GM10266 (cell line): Measurements from ENCODE around the gene DYRK1B.
"Not testable (repeated sequence)": the region's sequence is repeated elsewhere in the genome, so short reads cannot be mapped to it uniquely, and the experiment has no call there.

Source experiments
- DNase-seq: peaks from one replicate; pipeline ENCODE4 v3.0.0; 2012; ENCODE audit errors: extremely low spot score
- TF ChIP-seq, protein P1 (sequence below): IDR thresholded peaks from 2 replicates; pipeline ENCODE4 v1.5.1; 2012; ENCODE audit warnings: mild to moderate bottlenecking, low read depth; ENCODE audit not compliant: control insufficient read depth, insufficient read depth; ENCODE audit errors: missing control alignments

Gene DYRK1B

DNA sequence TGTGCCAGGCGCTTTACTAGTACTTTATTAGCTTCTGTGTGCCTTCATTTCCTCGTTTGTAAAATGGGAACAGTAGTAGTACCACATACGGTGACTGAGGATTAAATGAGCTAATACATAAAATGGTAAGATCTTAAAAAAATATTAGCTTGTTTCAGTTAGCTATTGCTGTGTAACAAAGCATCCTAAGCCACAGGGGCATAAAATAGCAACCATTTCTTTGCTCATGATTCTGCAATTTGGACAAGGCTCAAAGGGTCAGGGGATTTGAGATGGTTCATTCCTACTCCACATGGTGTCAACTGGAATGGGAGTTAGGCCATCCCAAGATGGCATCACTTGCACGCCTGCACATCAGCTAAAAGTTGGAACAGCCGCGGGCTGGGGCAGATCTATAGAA is 13.3 kb downstream of the DYRK1B start:
- no peak for DNase-seq
- TF ChIP-seq, protein P1, sequence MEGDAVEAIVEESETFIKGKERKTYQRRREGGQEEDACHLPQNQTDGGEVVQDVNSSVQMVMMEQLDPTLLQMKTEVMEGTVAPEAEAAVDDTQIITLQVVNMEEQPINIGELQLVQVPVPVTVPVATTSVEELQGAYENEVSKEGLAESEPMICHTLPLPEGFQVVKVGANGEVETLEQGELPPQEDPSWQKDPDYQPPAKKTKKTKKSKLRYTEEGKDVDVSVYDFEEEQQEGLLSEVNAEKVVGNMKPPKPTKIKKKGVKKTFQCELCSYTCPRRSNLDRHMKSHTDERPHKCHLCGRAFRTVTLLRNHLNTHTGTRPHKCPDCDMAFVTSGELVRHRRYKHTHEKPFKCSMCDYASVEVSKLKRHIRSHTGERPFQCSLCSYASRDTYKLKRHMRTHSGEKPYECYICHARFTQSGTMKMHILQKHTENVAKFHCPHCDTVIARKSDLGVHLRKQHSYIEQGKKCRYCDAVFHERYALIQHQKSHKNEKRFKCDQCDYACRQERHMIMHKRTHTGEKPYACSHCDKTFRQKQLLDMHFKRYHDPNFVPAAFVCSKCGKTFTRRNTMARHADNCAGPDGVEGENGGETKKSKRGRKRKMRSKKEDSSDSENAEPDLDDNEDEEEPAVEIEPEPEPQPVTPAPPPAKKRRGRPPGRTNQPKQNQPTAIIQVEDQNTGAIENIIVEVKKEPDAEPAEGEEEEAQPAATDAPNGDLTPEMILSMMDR: no peak

DNA sequence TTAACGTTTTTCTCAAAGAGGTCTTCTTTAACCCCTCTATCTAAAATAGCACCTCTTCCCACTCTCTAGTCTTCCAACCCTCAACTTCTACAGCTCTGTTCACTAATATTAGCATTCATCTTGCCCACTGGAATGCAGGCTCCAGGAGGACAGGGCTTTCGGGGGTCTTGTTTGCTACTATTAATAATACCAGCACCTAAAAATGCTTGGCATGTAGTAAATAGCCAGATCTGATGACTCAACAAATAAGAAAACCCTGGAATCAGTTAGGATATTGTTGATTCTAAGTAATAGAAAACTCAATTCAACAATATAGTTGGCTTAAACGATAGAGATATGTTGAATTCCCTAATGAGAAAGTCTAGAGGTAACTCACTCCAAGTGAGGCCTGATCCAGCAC is 14.2 kb downstream of the DYRK1B start:
- TF ChIP-seq, protein P1: no peak
- no peak for DNase-seq

DNA sequence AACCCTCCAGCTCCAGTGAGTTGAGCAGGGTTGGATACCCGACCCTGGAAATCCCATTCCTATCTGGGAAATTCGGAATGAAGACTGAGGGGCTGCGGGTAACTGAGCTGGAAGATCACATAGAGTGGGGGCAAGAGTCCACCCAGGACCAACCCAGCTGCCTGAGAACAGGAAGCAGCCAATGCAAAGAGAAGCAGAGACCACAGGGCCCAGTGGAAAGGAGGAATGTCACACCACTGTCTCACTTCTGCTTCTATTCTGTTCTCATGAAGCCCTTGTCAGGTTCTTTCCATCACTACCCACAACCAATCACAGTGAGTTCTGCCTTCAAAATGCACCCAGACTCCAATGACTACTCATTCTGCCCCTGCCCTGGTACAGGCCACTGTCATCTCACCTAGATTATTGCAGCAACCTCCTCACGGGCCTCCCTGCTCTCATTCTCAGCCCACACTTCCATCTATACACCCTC is 15.3 kb downstream of the DYRK1B start:
- DNase-seq: peak; percentile 83
- TF ChIP-seq, protein P1: no peak

DNA sequence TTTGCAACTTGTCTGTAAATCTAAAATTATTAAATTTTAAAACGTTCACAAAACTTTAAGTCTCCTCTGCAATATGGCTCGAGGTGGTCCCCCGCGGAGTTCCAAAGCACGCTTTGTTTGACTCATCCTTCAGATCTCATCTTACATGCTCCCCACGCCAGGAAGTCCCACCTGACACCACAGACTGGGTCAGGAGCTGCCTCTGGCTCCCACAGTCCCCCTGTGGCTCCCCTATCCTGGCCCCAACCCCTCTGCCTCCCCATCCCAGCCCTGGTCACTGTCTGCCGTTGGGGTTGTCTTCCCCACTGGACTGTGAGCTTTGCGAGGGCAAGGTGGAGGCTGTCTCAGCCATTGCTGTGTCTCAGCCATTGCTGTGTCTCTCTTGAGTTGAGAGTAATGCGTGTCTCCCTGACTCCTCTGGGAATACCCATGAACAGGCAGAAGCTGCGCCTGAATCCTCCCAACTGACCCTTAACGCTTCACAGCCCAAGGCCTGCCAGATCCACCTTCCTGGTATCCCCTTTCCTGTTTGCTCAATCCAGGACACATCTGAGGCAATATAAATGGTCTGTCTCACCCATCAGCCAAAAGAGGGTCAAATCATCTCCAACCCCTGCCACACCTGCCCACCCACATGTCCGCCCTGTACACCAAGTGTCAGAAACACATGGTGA is 15.9 kb downstream of the DYRK1B start:
- DNase-seq: no peak
- TF ChIP-seq, protein P1: no peak

DNA sequence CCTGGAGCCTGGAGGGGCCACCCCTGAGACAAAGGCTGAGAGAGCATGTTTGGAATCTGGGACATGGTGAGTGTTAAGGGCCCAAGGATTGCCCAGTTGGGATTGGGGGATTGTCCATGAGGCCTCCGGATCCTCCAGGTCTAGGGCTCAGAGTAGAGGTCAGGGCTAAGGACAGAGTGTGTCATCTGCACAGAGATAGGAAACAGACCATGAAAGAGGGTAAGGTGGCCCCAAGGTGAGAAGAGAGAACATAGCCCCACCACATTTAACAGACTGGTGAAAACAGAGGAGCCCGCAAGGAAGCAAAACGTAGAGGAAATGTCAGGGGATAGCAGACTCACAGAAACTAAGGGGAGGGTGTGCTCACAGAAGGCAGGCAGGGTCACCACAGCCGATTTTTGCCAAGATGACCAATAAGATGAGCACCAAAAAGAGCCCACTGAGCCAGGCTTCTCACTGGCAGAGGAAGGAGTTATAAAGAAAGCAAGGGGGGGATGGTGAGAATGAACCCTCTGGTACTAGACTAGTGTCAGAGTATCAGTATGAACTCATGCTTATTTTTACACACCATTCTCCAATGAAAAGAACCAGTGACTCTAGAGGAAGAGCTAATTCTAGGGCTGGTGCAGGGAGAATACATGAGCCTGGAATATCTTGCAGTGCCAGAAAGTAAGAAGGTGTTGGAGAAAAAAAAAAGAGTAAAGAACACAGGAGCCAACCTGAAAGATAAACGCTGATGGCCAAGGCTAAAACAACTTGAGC is 17.5 kb downstream of the DYRK1B start:
- no peak for DNase-seq
- TF ChIP-seq, protein P1: no peak

DNA sequence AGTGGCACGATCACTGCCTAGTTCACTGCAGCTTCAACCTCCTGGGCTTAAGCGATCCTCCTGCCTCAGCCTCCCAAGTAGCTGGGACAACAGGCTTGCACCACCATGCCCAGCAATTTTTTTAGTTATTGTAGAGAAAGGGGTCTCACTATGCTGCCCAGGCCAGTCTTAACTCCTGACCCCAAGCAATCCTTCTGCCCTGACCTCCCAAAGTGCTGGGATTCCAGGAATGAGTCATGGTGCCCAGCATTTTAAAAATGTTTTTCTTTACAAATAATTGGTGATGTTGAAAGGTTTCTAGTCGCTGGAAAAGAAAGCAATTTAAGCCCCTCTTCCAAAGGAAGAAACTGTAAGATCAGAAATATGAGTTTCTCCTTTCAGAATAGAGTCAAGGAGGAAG is 19.4 kb downstream of the DYRK1B start:
- no peak for DNase-seq
- TF ChIP-seq, protein P1: no peak

DNA sequence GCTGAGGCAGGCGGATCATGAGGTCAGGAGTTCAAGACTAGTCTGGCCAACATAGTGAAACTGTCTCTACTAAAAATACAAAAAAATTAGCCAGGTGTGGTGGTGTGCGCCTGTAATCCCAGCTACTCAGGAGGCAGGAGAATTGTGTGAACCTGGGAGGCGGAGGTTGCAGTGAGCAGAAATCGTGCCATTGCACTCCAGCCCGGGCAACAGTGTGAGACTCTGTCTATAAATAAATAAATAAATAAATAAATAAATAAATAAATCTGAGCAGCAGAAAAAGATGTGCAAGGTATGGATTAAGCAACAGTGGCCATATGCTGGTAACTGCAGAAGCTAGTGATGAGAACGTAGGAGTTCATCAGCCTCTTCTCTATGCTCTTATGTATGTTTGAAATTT is 19.9 kb downstream of the DYRK1B start:
- DNase-seq: not testable (repeated sequence)
